Umbilical cord (tissue), 2 donors: ENCODE results near the gene LILRA1. TPM values are rescaled to one million over a fixed set of nuclear protein-coding genes. Genes with fewer than 3 reads are reported as not detected.
"Not testable (repeated sequence)": the region's sequence is repeated elsewhere in the genome, so short reads cannot be mapped to it uniquely, and the experiment has no call there.

Experiments used
- DNase-seq: peaks from one replicate; pipeline ENCODE4 v3.0.0-alpha.2; 2015; ENCODE audit warnings: low spot score
- total RNA-seq: library from RNA; depleted of rRNA; stranded (reverse); fragments of >200 nt; gene quantifications from one replicate; pipeline ENCODE4 v1.2.3, GENCODE V29; 2014; ENCODE audit warnings: low replicate concordance; ENCODE audit not compliant: insufficient read depth

Gene LILRA1
- total RNA-seq, 1 donor from 2014 or later, result 1.4 TPM

DNA sequence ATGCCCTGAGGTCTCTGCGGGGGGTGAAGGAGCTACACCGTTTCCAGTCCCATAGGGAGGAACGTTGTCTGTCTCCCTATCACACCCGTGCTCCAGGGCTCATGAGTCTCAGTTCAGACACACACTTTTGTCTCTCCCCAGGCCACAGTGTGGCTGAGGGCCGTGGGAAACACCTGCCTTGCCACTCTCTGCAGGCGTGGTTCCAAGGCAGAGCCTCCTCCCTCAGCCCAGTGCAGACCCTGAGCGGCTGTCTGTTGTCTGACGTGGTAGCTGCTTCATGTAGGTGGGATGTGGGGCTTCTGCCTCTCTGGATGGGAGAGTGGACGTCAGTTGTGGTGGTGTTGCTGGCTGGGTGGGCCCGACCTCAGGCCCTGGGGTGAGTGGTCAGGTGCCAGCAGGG, 30.8 kb downstream of the LILRA1 start:
- DNase-seq, result not testable (repeated sequence)

DNA sequence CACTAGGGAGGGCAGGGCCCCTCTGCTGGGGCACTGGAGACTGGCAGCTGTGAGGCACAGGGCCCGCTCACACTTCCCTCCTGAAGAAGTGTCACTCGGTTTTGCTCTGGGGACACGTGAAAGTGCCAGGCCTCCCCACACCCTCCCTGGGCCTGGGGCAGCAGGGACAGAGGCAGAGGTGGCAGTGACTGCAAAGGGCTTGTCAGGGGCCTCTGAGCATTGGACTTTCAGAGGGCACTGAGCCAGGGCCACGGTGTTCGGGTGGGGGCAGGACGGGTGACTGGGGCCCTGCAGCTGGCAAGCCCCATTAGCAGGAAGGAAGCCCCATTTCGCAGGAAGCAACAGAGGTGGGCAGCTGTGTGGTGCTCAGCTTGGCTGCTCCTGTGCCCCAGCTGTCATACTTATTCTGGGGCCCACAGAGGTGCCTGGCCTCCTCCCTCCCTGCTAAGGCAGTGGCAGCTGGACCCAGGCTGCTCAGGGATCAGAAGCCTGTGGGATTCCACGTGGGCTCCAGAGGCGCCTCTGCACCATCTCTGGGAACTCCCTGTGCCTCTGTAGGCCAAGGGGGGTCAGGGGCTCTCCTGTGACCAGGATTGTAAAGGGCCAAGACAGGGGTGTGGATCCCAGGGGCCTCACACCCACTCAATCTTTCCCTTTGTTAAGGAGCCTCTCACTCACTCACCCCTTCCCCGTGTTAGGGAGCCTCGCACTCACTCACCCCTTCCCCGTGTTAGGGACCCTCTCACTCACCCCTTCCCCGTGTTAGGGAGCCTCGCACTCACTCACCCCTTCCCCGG, 31.7 kb downstream of the LILRA1 start:
- not testable (repeated sequence) for DNase-seq

DNA sequence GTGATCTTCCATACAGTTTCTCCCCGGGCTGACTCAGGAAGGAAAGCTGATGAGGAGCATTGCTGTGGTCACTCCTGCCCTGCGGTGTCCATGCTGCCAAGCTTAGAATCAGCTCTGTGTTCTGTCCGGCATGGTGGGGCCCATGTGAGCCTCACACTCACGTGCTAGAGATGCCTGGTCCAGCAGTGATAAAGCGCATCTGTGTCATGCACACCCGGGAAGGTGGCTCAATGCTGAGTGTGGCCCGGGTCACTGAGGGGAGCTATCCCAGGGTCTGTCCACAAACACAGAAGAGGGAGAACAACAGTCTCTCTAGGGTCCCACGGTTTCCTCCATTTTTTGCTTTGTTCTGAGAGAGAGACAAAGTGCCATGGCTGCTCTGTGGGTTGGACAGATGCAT, 33.3 kb downstream of the LILRA1 start:
- DNase-seq, result no peak

DNA sequence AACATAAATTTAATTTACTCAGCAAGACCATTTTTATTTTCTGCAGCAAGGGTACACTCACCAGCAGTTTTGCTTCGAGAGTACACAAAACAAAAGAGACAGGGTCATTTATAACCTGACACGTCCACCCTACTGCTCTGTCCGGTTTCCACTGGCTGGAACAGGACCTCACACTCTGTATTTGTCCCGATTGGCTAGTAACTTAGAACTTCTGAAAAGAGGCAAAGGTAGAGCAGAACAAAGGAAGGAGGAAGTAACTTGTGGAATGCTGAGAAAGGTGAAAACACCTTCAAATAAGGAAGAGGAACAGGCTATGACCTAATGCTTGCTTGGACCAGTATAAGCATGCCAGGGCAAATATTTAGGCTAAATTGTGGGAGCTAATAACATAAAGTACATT, 34.5 kb downstream of the LILRA1 start:
- DNase-seq, result not testable (repeated sequence)

DNA sequence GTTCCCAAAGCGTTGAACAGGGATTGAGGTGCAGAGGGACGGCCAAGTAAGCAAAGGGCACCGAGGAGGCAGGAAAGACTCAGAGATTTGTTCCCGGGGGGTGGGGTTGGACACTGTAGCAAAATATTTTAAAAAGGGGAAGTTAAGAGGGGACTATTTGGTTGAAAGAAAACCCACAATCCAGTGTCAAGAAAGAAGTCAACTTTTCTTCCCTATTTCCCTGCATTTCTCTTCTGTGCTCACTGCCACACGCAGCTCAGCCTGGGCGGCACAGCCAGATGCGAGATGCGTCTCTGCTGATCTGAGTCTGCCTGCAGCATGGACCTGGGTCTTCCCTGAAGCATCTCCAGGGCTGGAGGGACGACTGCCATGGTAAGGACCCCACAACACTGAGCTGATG, 36.8 kb downstream of the LILRA1 start, which contains the start of gene LILRB1:
TSS of gene LILRB1 (plus strand) at position 223 of the 400 bp plus-strand sequence. CDS start 590 bp downstream, outside the sequence.
- not testable (repeated sequence) for DNase-seq

DNA sequence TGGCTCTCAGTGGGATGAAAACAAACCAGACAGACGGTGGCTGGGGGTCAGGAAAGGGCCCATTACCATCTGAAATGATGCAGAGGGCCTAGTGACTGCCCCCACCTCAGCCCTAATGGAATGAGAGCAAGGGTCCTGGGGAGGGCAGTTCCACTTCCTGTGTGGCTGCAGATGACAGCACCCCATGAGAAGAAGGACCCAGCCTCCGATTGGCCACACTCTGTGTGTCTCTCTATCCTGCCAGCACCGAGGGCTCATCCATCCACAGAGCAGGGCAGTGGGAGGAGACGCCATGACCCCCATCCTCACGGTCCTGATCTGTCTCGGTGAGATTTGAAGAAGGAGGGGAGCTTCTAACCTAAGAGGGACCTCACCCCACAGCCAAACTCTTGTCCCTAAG, 37.4 kb downstream of the LILRA1 start:
- DNase-seq, result no peak

DNA sequence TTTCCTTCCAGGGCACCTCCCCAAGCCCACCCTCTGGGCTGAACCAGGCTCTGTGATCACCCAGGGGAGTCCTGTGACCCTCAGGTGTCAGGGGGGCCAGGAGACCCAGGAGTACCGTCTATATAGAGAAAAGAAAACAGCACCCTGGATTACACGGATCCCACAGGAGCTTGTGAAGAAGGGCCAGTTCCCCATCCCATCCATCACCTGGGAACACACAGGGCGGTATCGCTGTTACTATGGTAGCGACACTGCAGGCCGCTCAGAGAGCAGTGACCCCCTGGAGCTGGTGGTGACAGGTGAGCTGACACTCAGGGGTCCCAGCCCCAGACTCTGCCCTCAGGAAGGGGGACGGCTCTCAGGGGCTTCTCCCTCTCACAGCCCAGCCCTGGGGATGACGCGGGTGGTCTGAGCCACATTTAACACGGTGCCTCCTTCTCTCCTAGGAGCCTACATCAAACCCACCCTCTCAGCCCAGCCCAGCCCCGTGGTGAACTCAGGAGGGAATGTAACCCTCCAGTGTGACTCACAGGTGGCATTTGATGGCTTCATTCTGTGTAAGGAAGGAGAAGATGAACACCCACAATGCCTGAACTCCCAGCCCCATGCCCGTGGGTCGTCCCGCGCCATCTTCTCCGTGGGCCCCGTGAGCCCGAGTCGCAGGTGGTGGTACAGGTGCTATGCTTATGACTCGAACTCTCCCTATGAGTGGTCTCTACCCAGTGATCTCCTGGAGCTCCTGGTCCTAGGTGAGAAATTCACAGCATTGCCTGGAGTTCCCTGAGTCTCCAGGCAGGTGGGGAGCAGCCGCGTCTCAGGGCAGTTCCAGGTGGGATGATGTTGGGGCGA, 38.3 kb downstream of the LILRA1 start:
- not testable (repeated sequence) for DNase-seq

DNA sequence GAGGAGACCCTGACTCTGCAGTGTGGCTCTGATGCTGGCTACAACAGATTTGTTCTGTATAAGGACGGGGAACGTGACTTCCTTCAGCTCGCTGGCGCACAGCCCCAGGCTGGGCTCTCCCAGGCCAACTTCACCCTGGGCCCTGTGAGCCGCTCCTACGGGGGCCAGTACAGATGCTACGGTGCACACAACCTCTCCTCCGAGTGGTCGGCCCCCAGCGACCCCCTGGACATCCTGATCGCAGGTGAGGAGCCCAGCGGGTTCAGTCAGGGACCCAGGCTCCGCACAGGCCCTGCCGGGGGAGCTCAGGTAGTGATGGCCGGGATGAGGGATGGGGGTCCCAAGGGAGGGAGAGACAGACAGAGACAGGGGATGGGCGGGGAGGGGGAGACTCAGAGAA, 39.1 kb downstream of the LILRA1 start:
- not testable (repeated sequence) for DNase-seq

DNA sequence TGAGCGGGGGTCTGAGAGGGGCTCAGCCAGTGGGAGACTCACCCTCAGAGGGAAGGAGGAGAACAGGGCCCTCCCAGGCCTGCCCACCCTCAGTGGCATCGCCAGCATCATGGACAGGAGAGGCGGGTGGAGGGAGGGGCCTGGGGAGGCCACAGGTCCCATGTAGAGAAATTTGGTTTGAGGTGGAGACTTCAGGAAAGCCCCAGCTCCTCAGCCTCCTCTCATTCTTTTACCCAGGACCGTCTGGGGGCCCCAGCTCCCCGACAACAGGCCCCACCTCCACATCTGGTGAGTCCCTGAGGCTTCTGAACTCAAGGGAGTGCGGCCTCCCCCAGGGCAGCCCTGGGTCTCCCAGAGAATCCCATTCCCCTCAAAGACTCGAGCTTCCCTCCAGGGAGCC, 40.0 kb downstream of the LILRA1 start:
- DNase-seq, result no peak

DNA sequence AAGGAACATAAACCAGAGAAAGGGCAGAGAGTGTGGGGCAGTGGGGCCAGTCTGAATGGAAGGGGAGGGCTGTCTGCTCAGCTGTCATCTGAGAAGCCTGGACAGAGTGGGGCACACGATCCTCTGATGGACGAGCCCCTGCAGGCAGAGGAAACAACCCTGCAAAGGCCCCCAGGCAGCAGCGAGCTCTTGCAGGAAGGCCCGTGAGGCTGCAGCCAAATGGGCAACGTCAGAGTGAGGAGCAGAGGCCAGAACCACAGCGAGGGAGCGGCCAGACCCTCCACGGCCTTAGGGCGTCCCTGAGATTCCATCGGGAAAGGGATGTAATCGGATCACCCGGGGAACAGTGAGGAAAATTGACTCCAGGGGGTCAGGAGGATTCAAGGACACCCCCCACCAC, 42.6 kb downstream of the LILRA1 start:
- DNase-seq, result not testable (repeated sequence)

DNA sequence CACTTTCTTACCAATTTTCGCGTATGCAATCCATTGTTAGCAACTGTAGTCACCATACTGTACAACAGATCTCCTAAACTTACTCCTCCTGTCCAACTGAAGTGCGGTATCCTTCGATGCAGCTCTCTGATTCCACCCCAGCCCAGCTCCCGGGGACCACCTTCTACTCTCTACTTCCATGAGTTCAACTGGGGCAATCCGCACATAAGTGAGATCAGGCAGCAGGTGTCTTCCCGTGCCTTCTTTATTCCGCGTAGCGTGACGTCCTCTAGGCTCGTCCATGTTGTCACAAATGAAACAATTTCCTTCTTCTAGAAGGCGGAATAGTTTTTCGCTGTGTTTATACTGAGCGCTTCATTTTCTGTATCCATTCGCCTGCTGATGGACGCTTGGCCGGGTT, 45.3 kb downstream of the LILRA1 start:
- no peak for DNase-seq

DNA sequence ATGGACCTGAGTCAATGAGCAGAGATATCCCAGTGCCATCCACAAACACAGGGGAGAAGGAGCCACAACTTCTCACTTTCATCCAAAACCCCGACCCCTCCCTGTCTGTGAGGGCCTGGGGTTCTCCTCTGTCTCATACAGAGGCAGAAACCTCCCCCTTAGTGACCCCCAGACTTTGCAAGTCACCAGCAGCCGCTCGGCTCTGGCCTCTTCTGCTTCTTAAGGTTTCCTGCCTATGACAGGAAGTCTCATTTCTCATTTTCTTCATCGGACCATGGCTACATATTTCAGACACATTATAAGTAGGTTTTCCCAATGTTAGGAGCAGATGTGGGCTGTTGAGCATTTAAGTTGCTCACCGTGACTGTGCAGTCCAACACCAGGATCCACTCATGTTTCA, 49.5 kb downstream of the LILRA1 start:
- DNase-seq, result not testable (repeated sequence)

DNA sequence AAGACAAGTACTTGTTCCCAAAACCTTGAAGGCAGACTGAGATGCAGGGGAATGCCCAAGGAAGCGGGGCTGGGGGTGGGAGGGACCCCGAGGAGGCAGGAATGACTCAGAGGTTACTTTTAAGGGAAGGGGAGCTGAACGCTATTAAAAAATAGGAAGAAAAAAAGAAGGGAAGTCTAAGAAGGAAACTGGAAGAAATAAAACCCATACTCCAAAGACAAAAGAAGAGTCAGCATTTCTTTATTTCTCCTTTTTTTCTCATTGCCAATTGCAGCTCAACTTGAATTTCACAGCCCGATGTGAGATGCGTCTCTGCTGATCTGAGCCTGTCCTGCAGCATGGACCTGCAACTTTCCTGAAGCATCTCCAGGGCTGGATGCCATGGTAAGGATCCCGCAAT, 50.2 kb downstream of the LILRA1 start:
- DNase-seq, result not testable (repeated sequence)

DNA sequence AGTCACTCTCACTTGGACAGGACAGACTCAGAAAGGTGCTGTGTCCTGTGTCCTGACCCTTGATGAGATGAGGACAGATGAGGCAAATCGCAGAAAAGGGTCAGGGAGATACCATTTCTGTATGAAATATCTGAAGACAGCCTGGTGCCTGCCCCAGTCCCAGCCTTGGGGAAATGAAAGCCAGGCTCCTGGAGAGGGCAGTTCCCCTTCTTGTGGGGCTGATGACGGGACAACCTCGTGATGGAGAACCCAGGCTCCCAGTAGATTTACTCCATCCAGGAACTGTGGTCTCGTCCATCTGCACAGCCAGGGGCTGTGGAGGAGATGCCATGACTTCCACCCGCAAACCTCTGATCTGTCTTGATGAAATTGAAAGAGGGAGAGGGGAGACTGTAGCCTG, 50.6 kb downstream of the LILRA1 start:
- DNase-seq, result peak; percentile 29

DNA sequence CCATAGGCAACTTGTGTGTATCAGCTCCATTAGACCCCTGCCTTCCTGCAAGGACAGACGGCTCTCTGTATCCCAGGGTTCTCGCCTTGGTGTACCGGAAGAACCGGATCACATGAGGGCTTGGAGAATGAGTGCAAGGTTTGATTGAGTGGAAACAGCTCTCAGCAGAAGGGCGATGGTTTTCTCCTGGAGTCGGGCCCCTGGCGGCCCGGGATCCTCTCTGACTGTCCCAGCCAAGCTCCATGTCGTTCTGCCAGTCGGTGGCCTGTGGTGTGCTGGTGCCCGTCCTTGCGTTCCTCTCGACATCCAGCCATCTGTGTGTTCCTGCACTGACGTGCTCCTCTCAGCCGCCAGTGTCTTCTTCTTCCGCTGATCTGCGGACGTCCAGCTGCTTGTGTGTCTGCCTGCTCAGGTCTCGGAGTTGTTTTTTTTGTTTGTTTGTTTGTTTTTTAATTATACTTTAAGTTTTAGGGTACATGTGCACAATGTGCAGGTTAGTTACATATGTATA, 53.0 kb downstream of the LILRA1 start:
- DNase-seq, result no peak

DNA sequence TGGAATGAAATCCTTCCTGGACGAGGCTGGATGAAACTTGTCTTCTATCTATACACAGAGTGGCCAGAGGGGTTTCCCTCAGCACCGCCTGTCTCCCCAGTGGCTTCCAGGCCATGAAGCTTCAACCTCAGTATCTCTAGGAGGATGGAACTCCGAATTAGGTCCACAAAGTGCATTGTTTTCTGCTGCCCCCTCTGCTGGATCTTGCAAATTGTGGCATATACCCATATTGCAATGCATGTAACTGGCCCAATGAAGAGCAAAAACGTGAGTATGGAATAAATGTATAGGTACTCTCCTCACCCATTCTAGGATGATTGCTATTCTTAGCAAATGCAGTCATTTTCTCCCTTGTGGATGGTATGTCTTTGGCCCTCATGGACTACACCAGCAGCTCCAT, 54.7 kb downstream of the LILRA1 start:
- DNase-seq, result no peak

DNA sequence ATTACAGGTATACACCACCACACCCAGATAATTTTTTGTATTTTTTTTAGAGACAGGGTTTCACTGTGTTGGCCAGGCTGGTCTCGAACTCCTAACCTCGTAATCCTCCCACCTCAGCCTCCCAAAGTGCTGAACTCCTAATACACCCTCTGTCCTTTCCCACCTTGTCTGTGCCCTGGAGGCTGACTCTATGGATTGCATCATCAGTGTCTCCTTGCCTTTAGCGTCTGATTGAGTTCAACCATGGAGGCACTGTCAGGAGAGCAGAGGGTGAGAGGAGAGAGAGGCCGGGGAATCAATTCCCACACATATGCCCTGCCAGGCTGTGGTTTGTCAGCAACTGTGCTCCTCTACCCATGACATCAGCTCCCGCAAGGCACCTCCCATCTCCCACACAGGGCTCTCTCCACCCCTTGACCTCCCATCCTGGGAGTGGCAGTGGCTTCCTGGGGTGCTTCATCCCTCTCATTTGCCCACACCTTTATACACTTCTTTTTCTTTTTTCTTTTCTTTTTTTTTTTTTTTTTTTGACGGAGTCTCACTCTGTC, 56.8 kb downstream of the LILRA1 start:
- no peak for DNase-seq

Other genes with a start within 250 kb of the LILRA1 start
- 19.7 TPM for gene LAIR1, start 228.7 kb upstream of the LILRA1 start, total RNA-seq
- gene TTYH1, start 178.2 kb upstream of the LILRA1 start, total RNA-seq, result 0.24 TPM
- gene LENG8, start 144.4 kb upstream of the LILRA1 start, total RNA-seq, result 19.7 TPM
- 18.1 TPM for gene LENG9, start 129.9 kb upstream of the LILRA1 start, total RNA-seq
- 104 TPM for gene CDC42EP5, start 120.3 kb upstream of the LILRA1 start, total RNA-seq
- not detected for gene LAIR2, start 90.8 kb upstream of the LILRA1 start, total RNA-seq
- 1.4 TPM for gene LILRA2, start 19.8 kb upstream of the LILRA1 start, total RNA-seq
- gene LILRB1, start 36.9 kb downstream of the LILRA1 start, total RNA-seq, result 0.72 TPM
- gene LILRB4, start 69.4 kb downstream of the LILRA1 start, total RNA-seq, result 4.6 TPM
- 0.24 TPM for gene KIR3DL3, start 130.8 kb downstream of the LILRA1 start, total RNA-seq
- 1.7 TPM for gene KIR2DL3, start 144.9 kb downstream of the LILRA1 start, total RNA-seq
- gene KIR2DL1, start 176.2 kb downstream of the LILRA1 start, total RNA-seq, result not detected
- not detected for gene KIR2DL4, start 210.0 kb downstream of the LILRA1 start, total RNA-seq
- 1.7 TPM for gene KIR3DL1, start 222.8 kb downstream of the LILRA1 start, total RNA-seq
- 0.72 TPM for gene KIR2DS4, start 239.0 kb downstream of the LILRA1 start, total RNA-seq